H54 (cell line): ENCODE results near the gene CDC6.

ENCODE experiments used
- DNase-seq: peaks from one replicate; pipeline ENCODE4 v3.0.0; 2011; ENCODE audit warnings: low spot score, mixed read lengths; ENCODE audit not compliant: insufficient read length
- FAIRE-seq: peaks from 3 replicates; lab custom pipeline; 2011; peaks lifted over from hg19 to GRCh38; lab: Jason Lieb, UNC
- POLR2A ChIP-seq: IDR thresholded peaks from 2 replicates; pipeline ENCODE4 v1.6.1; 2011; ENCODE audit warnings: low read depth, mild to moderate bottlenecking, low read length

The CDC6 gene

GRCh38 chr17:40265337-40265736 is 22.3 kb upstream of the CDC6 start:
- TF ChIP-seq POLR2A = no peak
- FAIRE-seq = no peak

GRCh38 chr17:40266882-40267281 is 20.8 kb upstream of the CDC6 start:
- TF ChIP-seq POLR2A = no peak
- FAIRE-seq (no peak), DNase-seq (no peak)

More at GRCh38 chr17:40265337-40265736, 22.3 kb upstream of the CDC6 start:
- no peak for DNase-seq

- no peak for TF ChIP-seq POLR2A
- DNase-seq = no peak
- FAIRE-seq = no peak
Measured at GRCh38 chr17:40268141-40268712, 19.5 kb upstream of the CDC6 start.

- no peak for DNase-seq
- no peak for FAIRE-seq
- no peak for TF ChIP-seq POLR2A
Measured at GRCh38 chr17:40278414-40278813, 9.3 kb upstream of the CDC6 start.

GRCh38 chr17:40279402-40279801 is 8.3 kb upstream of the CDC6 start:
- FAIRE-seq (no peak), DNase-seq (no peak)
- no peak for TF ChIP-seq POLR2A

GRCh38 chr17:40281663-40282062 is 6.0 kb upstream of the CDC6 start:
- no peak for FAIRE-seq
- peak; percentile 35 for DNase-seq
- no peak for TF ChIP-seq POLR2A

GRCh38 chr17:40283662-40284061 is 4.0 kb upstream of the CDC6 start:
- TF ChIP-seq POLR2A = no peak
- FAIRE-seq (no peak), DNase-seq (peak; percentile 53)

- FAIRE-seq (no peak), DNase-seq (no peak)
- TF ChIP-seq POLR2A = no peak
Measured at GRCh38 chr17:40284085-40284713, 3.5 kb upstream of the CDC6 start.

- DNase-seq = no peak
- TF ChIP-seq POLR2A = no peak
- no peak for FAIRE-seq
Measured at GRCh38 chr17:40286473-40286872, 1.2 kb upstream of the CDC6 start.

GRCh38 chr17:40287159-40287493 is 553 bp upstream of the CDC6 start:
- FAIRE-seq (no peak), DNase-seq (no peak)
- TF ChIP-seq POLR2A = no peak

- no peak for FAIRE-seq
Measured at GRCh38 chr17:40290629-40291280, 3.1 kb downstream of the CDC6 start.

GRCh38 chr17:40291281-40291664 is 3.6 kb downstream of the CDC6 start:
- DNase-seq (no peak), FAIRE-seq (no peak)
- no peak for TF ChIP-seq POLR2A

More at GRCh38 chr17:40290629-40291280, 3.1 kb downstream of the CDC6 start:
- no peak for DNase-seq
- TF ChIP-seq POLR2A = no peak

GRCh38 chr17:40293363-40293762 is 5.7 kb downstream of the CDC6 start:
- DNase-seq = no peak
- no peak for TF ChIP-seq POLR2A
- FAIRE-seq = no peak

- DNase-seq = no peak
- TF ChIP-seq POLR2A = no peak
- FAIRE-seq = no peak
Measured at GRCh38 chr17:40295488-40296436, 8.1 kb downstream of the CDC6 start.
